AG08395 (cell line): ENCODE data around the gene SLC48A1.

Source experiments
- DNase-seq: peaks from one replicate; pipeline ENCODE4 v3.0.0; 2012; ENCODE audit warnings: mixed read lengths, low spot score

SLC48A1 gene

GRCh38 chr12:47824635-47825034, 51.6 kb downstream of the SLC48A1 start:
- no peak for DNase-seq

- no peak for DNase-seq
These were observed 52.2 kb downstream of the SLC48A1 start for GRCh38 chr12:47825173-47825639.

- no peak for DNase-seq
These were observed 55.3 kb downstream of the SLC48A1 start for GRCh38 chr12:47828008-47828975.

GRCh38 chr12:47828976-47829482, 56.0 kb downstream of the SLC48A1 start:
- peak; percentile 90 for DNase-seq

- DNase-seq, result no peak
These were observed 56.5 kb downstream of the SLC48A1 start for GRCh38 chr12:47829584-47829983.
